ENCODE results near the gene PDXDC1.
"Not testable (repeated sequence)": the region's sequence is repeated elsewhere in the genome, so short reads cannot be mapped to it uniquely, and the experiment has no call there.

The PDXDC1 gene

DNA sequence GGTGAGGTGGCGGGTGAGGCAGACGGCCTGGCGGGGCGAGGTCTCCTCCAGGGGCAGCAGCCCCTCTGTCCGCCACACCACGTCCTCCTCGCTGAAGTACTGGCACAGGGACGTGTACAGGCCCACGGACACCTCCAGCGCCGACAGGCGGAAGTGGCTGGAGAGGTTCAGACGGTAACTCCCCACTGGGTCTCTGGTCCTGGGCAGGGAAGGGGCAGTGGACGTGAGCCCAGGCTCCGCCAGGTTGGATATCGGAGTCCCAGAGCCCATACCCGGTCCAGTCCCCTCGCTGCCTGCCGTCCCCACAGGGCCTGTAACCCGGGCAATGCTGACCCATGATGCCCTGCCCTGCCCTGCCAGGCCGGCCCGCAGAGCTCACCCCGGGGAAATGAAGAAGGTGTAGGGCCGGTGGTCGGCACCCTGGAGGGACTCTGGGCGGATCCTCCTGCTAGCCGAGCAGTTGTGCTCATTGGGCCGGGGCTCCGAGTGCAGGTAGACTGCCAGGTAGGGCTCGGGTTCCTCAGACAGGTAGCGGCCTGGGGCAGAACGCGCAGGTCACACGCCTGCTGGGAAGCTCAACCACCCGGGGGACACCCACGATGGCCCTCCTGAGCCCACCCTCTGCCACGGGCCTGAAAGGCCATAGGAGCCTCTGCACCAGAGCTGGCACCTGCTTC is 155.6 kb downstream of the PDXDC1 start:
- H3K27me3 ChIP-seq; H3K9me3 ChIP-seq; H3K36me3 ChIP-seq; H3K27ac ChIP-seq; H3K4me1 ChIP-seq (ENCODE audit: control insufficient read depth in 1 of 2, insufficient read depth in 1 of 2, low read depth in 1 of 2, low read length in 1 of 2); H3K4me3 ChIP-seq (ENCODE audit: low read depth in 1 of 2, low read length in 1 of 2): not testable (repeated sequence)

DNA sequence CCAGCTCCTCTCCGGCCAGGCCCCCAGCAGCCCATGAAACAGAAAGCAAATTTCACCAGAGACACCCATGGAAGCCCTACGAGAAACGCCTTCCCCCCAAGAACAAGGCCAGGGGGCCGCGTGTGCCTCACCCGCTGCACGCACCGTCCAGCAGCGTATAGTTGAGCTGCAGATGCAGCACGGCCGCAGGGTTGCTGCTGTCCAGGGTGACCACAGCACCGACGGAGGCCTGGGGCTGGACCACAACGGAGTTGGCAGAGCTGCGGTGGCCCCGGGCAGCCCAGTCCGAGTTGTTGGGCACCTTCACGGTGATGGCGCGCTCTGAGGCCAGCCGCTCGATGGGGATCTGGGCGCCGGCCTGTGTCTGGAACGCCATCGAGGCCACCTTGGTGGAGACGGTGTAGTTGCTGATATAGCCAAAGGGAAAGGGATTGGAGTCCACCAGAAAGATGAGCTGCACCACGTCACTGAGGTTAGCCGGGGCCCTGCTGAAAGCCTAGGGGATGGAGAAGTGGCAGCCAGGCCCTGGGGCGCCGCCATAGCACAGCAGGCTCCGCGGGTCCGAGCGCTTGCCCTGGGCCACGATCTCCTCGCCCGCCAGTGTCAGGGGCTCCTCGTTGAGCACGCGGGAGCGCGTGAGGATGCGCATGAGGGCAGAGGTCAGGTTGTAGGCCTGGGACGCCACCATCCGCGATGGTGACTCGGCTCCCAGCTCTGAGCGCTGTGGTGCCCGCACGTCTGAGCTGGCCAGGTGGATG is 156.3 kb downstream of the PDXDC1 start:
- not testable (repeated sequence) for H3K27me3 ChIP-seq; H3K27ac ChIP-seq; H3K4me3 ChIP-seq (ENCODE audit: low read depth in 1 of 2, low read length in 1 of 2); H3K4me1 ChIP-seq (ENCODE audit: control insufficient read depth in 1 of 2, insufficient read depth in 1 of 2, low read depth in 1 of 2, low read length in 1 of 2); H3K9me3 ChIP-seq; H3K36me3 ChIP-seq

DNA sequence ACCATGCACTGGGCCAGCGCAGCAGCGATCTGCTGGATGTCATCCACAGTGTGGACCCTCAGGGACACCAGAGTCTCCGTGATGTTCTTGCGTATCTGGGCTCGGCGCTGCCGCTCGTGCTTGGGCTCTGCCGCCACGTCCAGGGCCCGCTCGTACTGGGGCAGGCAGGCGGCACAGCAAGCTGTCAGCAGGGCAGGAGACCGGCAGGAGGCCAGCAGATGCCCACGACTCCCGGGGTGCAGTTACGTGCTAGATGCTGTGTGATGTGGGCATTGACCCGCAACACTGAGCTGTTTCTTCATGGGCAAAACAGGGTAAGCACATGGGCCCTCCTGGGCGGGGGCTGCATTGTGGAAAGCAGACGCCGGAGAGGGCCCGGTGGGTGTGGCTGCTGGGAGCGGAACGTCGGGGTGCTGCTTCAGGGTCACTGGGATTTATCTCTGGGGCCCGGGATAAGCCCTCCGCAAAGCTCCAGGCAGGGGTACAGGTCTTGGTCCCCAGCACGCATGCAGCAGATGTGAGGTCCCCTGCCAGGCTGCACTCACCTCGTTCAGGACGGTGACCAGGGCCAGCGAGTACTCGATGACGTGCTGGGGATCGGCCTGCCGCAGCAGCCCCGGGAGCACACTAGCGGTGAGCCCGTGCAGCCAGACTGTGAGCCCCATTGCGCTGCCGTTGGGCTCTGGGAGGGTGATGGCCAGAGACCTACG is 158.0 kb downstream of the PDXDC1 start:
- not testable (repeated sequence) for H3K4me3 ChIP-seq (ENCODE audit: low read depth in 1 of 2, low read length in 1 of 2); H3K36me3 ChIP-seq; H3K27ac ChIP-seq; H3K27me3 ChIP-seq; H3K9me3 ChIP-seq; H3K4me1 ChIP-seq (ENCODE audit: control insufficient read depth in 1 of 2, insufficient read depth in 1 of 2, low read depth in 1 of 2, low read length in 1 of 2)

DNA sequence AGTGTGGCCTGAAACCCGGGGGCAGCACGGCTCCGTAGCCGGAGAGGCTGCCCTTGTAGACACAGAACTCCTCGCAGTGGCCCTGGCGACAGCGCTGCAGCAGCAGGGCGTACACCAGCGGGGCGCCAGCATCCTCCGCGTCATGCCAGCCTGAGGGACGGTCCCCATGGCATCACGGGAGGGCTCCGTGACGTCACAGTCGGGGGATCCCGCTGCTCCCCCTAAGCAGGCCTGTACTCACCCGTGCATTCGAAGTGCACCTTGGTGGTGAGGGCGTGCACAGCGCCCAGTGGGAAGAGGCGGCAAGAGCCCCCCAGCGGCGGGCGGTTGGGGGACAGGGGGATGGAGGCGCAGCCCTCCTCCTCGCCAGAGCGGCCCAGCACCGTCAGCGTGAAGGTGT is 158.7 kb downstream of the PDXDC1 start:
- H3K4me3 ChIP-seq (ENCODE audit: low read depth in 1 of 2, low read length in 1 of 2); H3K36me3 ChIP-seq; H3K27me3 ChIP-seq; H3K4me1 ChIP-seq (ENCODE audit: control insufficient read depth in 1 of 2, insufficient read depth in 1 of 2, low read depth in 1 of 2, low read length in 1 of 2); H3K27ac ChIP-seq; H3K9me3 ChIP-seq: not testable (repeated sequence)

DNA sequence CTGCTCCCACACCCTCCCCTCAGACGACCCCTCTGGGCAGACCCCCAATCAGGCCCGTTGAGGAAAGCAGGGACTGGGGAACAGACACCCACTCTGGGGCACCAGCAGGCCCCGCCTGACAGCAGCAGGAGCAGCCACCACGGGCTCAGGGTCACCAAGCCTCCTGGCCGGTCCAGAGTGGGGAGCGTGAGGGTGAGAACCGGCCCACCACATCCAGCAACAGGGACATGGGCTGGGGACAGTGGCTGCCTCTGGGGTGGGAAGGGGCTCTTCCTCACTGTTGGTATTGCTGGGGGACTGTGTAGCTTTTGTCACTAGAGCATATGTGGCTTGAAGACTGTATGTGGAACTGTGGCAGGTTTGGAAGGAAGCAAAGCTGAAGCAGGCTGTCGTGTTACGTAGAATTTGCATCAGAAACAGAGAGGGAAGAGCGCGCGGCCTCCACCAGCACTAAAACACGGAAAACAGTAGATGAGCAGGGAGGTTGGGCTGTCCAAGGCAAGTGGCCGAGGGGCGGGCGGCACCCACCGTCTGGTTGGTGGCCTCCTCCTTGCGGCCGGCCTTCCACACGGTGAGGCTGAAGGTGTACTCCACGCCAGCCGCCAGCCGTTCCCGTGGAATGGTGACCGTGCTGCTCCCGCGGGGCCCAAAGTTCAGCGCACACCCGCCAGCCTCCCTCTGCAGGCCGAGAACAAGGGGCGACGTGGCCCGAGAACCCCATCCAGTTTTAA is 160.1 kb downstream of the PDXDC1 start:
- not testable (repeated sequence) for H3K4me1 ChIP-seq (ENCODE audit: control insufficient read depth in 1 of 2, insufficient read depth in 1 of 2, low read depth in 1 of 2, low read length in 1 of 2); H3K9me3 ChIP-seq; H3K27me3 ChIP-seq; H3K27ac ChIP-seq; H3K4me3 ChIP-seq (ENCODE audit: low read depth in 1 of 2, low read length in 1 of 2); H3K36me3 ChIP-seq

DNA sequence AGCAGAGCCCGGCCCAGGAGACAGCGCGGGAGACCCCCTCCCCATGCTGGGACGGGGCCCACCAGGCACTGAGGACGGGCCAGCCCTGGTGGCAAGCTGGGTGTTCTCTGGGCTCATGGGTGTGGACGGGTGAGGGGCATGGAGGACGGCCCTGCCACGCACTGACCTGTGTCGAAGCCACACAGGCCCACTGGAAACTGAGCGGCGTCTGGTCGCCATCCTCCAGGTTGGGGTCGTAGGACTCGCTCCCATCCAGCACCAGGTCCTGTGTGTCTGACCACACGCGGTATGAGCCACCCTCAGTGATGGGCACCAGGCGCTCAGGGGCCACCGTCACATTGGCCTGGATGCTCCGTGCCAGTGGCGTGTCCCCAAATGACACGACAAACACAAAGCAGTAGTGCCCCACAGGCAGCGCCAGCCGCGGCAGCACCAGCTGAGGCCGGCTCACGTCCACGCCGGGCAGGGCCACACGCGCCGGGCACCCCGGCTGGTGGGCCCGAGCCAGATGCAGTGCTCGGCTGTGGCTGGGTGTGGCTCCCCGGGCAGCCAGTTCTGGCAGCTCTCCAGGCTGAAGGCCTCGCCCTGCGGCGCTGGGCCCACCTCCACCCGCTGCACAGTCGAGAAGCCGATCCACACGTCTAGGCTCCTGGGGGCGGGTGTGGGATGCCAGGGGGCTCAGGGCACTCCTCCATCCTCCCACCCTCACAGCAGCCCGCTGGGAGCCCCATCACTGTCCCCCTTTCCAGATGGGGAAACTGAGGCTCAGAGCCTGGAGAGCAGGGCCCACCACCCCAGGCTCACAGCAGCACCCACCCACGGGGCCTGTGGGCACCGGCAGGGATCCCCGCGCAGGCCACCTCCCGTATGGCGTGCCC is 160.9 kb downstream of the PDXDC1 start:
- not testable (repeated sequence) for H3K27ac ChIP-seq; H3K4me3 ChIP-seq (ENCODE audit: low read depth in 1 of 2, low read length in 1 of 2); H3K9me3 ChIP-seq; H3K36me3 ChIP-seq; H3K4me1 ChIP-seq (ENCODE audit: control insufficient read depth in 1 of 2, insufficient read depth in 1 of 2, low read depth in 1 of 2, low read length in 1 of 2); H3K27me3 ChIP-seq

DNA sequence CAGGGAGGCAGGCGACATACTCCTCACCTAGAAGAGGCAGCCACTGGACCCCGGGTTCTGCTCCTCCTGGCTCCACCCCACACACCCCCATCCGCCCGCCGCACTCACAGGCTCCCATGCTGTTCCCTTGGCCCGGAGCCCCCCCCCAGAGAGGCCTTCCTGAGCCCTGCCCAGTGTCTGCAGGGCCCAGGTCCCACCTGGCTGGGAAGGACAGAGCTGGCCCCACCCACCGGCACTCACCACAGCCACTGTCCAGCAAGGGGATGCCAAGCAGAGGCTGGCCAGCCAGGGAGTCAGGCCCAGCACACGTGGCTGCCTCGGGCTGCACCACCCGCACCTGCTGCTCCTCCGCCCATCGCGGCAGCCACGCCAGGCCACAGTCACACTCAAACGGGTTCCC is 162.7 kb downstream of the PDXDC1 start:
- not testable (repeated sequence) for H3K4me1 ChIP-seq (ENCODE audit: control insufficient read depth in 1 of 2, insufficient read depth in 1 of 2, low read depth in 1 of 2, low read length in 1 of 2); H3K27ac ChIP-seq; H3K36me3 ChIP-seq; H3K4me3 ChIP-seq (ENCODE audit: low read depth in 1 of 2, low read length in 1 of 2); H3K9me3 ChIP-seq; H3K27me3 ChIP-seq

DNA sequence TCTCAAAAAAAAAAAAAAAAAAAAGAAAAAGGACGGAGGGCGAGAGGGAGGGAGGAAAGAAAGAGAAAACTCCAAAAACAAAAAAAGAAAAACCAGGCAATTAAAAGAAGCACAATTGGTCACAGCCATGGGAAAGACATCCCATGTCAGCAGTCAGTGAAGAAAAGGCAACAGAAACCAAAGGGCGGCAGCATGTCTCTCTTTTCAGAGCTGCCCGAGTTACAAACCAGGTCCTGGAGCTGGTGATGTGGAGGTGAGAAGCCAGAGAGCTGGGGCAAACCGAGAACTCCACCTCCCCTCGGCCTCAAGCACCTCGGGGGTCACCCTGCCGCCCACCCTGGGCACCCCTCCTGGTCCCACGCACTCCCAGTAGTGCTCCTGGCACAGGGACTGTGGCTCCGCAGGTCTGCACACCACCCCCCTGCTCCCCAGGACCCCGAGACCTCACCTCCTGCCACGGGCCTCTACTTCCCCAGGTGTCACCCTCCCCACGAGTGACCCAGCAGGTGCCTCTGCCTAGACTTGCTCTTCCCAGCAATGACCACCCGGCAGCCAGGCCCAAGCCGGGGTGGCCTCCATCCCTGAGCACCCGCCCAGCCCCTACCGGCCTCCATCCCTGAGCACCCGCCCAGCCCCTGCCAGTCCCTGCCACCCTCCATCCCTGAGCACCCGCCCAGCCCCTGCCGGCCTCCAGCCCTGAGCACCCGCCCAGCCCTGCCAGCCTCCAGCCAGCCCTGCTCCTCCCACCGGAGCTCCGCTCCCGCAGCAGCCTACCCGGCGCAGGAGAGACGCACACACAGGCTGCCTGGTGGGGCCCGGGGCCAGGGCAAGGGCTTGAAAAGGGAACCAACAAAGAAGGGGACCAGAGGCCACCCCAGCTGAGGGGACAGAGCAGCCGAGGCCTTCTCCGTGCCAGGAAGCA is 165.9 kb downstream of the PDXDC1 start:
- H3K27me3 ChIP-seq; H3K36me3 ChIP-seq; H3K4me3 ChIP-seq (ENCODE audit: low read depth in 1 of 2, low read length in 1 of 2); H3K9me3 ChIP-seq; H3K27ac ChIP-seq; H3K4me1 ChIP-seq (ENCODE audit: control insufficient read depth in 1 of 2, insufficient read depth in 1 of 2, low read depth in 1 of 2, low read length in 1 of 2): not testable (repeated sequence)
